RWPE2 (cell line): ENCODE measurements around the gene C1orf56.

ENCODE experiments used
- ATAC-seq: fragments of 200-7000 bp; cut with Tn5 transposase; 3 replicates; pipeline ENCODE4 v1.9.1; 2021; ENCODE audit warnings: low read depth
- DNase-seq: peaks from one replicate; pipeline ENCODE4 v3.0.0-alpha.2; 2020; ENCODE audit warnings: low spot score
- H3K27ac ChIP-seq: fragments of 450-650 bp; 2 replicates; pipeline ENCODE4 v1.5.1; 2017; ENCODE audit warnings: mild to moderate bottlenecking; ENCODE audit not compliant: poor library complexity, severe bottlenecking
- H3K27me3 ChIP-seq: fragments of 250-450 bp; sonication (Bioruptor Pico); 2 replicates; pipeline ENCODE4 v1.5.1; 2021; ENCODE audit warnings: mild to moderate bottlenecking, moderate library complexity; ENCODE audit not compliant: insufficient read depth, poor library complexity, severe bottlenecking
- H3K36me3 ChIP-seq: fragments of 250-450 bp; sonication (Bioruptor Pico); 2 replicates; pipeline ENCODE4 v1.5.1; 2020; ENCODE audit warnings: low read depth, mild to moderate bottlenecking, moderate library complexity
- H3K4me1 ChIP-seq: fragments of 250-450 bp; sonication (Bioruptor Pico); 2 replicates; pipeline ENCODE4 v1.5.1; 2021; ENCODE audit warnings: mild to moderate bottlenecking, moderate library complexity; ENCODE audit not compliant: insufficient read depth, poor library complexity, severe bottlenecking
- H3K4me3 ChIP-seq: fragments of 250-450 bp; sonication (Bioruptor Pico); 2 replicates; pipeline ENCODE4 v1.5.1; 2021; ENCODE audit warnings: mild to moderate bottlenecking, moderate library complexity; ENCODE audit not compliant: severe bottlenecking
- H3K9me3 ChIP-seq: fragments of 250-450 bp; sonication (Bioruptor Pico); 2 replicates; pipeline ENCODE4 v1.5.1; 2021; ENCODE audit warnings: mild to moderate bottlenecking, moderate library complexity; ENCODE audit not compliant: severe bottlenecking
- CTCF ChIP-seq: fragments of 450-650 bp; IDR thresholded peaks from one replicate; pipeline ENCODE4 v1.5.1; 2017; ENCODE audit warnings: mild to moderate bottlenecking, moderate library complexity; ENCODE audit not compliant: poor library complexity, severe bottlenecking

The C1orf56 gene

DNA sequence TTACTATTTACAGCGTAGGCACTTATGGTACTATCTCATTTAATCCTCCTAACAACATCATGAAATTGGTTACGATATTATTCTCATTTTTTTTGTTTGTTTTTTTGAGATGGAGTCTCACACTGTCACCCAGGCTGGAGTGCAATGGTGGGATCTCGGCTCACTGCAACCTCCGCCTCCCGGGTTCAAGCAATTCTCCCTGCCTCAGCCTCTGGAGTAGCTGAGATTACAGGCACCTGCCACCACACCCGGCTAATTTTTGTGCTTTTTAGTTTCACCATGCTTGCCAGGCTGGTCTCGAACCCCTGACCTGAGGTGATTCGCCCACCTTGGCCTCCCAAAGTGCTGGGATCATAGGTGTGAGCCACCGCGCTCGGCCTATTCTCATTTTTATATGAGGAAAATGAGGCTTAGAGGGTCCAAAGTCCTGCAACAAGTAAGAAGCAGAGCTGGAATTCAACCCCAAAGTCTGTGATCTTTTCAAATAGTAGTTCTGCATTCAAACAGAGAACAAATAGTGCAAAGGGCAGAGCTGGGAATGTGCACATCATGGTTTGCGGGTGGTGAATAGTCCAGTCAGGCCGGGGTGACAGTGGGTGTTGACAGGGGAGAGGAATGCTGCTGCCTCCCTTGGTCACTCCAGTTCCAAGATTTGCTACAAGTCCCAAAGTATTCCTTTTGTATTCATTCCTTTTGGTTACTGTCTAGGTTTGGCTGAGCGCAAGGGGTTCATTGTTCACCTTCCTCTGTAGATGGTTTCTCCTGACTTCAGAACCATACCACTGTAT is 34.7 kb upstream of the C1orf56 start:
- no peak for DNase-seq
- Histone ChIP-seq H3K27me3 (no peaks in the 10 kb centered on the region), H3K4me1 (peaks cover under 1% of the 10 kb centered on the region), H3K4me3 (no peak overlapping the region), H3K27ac (no peak overlapping the region), H3K36me3 (peaks cover 2% of the 10 kb centered on the region), H3K9me3 (no peaks in the 10 kb centered on the region)
- TF ChIP-seq CTCF = no peak
- no peak for ATAC-seq

GRCh38 chr1:151013518-151013917 is 34.0 kb upstream of the C1orf56 start:
- DNase-seq (no peak), ATAC-seq (no peak)
- Histone ChIP-seq H3K27ac (no peak overlapping the region), H3K4me3 (no peak overlapping the region), H3K4me1 (no peaks in the 10 kb centered on the region), H3K36me3 (peaks cover 8% of the 10 kb centered on the region), H3K9me3 (no peaks in the 10 kb centered on the region), H3K27me3 (no peaks in the 10 kb centered on the region)
- no peak for TF ChIP-seq CTCF

GRCh38 chr1:151024540-151025146 is 22.9 kb upstream of the C1orf56 start:
- Histone ChIP-seq H3K36me3 (peaks cover 25% of the 10 kb centered on the region), H3K27ac (no peak overlapping the region), H3K4me3 (no peak overlapping the region), H3K27me3 (no peaks in the 10 kb centered on the region), H3K4me1 (no peaks in the 10 kb centered on the region), H3K9me3 (no peaks in the 10 kb centered on the region)
- DNase-seq = no peak
- peak; percentile 62 for TF ChIP-seq CTCF
- peak; percentile 68 for ATAC-seq

- DNase-seq = no peak
- no peaks in the 10 kb centered on the region for H3K4me1 ChIP-seq
- ATAC-seq = no peak
- H3K27me3 ChIP-seq = no peaks in the 10 kb centered on the region
- no peak overlapping the region for H3K27ac ChIP-seq
- no peak for TF ChIP-seq CTCF
- no peak overlapping the region for H3K4me3 ChIP-seq
- H3K9me3 ChIP-seq = no peaks in the 10 kb centered on the region
- H3K36me3 ChIP-seq = peaks cover 32% of the 10 kb centered on the region
These were observed 21.1 kb upstream of the C1orf56 start for GRCh38 chr1:151026460-151026859.

- DNase-seq = no peak
- no peak for TF ChIP-seq CTCF
- H3K4me3 ChIP-seq = no peak overlapping the region
- no peak overlapping the region for H3K27ac ChIP-seq
- ATAC-seq = no peak
- peaks cover 34% of the 10 kb centered on the region for H3K36me3 ChIP-seq
- no peaks in the 10 kb centered on the region for H3K9me3 ChIP-seq
- no peaks in the 10 kb centered on the region for H3K4me1 ChIP-seq
- H3K27me3 ChIP-seq = no peaks in the 10 kb centered on the region
These were observed 15.4 kb upstream of the C1orf56 start for GRCh38 chr1:151032164-151032563.
